ENCODE data around the gene DCAF15.

The DCAF15 gene

GRCh38 chr19:13908674-13909073 lies 43.6 kb upstream of the DCAF15 start:
- ChIA-PET POLR2A (no interaction called here), CTCF (no interaction called here)
- DNase-seq (ENCODE audit: extremely low spot score), result no peak
- TF ChIP-seq CTCF (IDR thresholded peaks at IDR 0.05; ENCODE audit: control extremely low read depth, extremely low read depth, low read depth, missing control alignments), result no peak

- no peak for DNase-seq (ENCODE audit: extremely low spot score)
- no peak for TF ChIP-seq CTCF (IDR thresholded peaks at IDR 0.05; ENCODE audit: control extremely low read depth, extremely low read depth, low read depth, missing control alignments)
- CTCF ChIA-PET, result interaction anchor here (1.3 to 2.3 kb wide), 2 partner anchors 29 to 150 kb away, joined by 5 to 10 read pairs; no protein-coding TSS in a partner anchor
- POLR2A ChIA-PET, result no interaction called here
Observed at GRCh38 chr19:13909430-13909829, 42.9 kb upstream of the DCAF15 start.

GRCh38 chr19:13913352-13913751 lies 39.0 kb upstream of the DCAF15 start:
- no peak for DNase-seq (ENCODE audit: extremely low spot score)
- ChIA-PET CTCF (interaction anchor here (2.5 kb wide), 1 partner anchor 28 kb away, joined by 6 read pairs; no protein-coding TSS in a partner anchor), POLR2A (no interaction called here)
- no peak for TF ChIP-seq CTCF (IDR thresholded peaks at IDR 0.05; ENCODE audit: control extremely low read depth, extremely low read depth, low read depth, missing control alignments)

- DNase-seq (ENCODE audit: extremely low spot score), result no peak
- TF ChIP-seq CTCF (IDR thresholded peaks at IDR 0.05; ENCODE audit: control extremely low read depth, extremely low read depth, low read depth, missing control alignments), result no peak
- ChIA-PET CTCF (interaction anchor here (2.5 kb wide), 1 partner anchor 30 kb away, joined by 6 read pairs; no protein-coding TSS in a partner anchor), POLR2A (no interaction called here)
Observed at GRCh38 chr19:13914777-13915176, 37.5 kb upstream of the DCAF15 start.

- POLR2A ChIA-PET, result no interaction called here
Observed at GRCh38 chr19:13917888-13918406, 34.4 kb upstream of the DCAF15 start.

GRCh38 chr19:13918726-13919411 lies 33.4 kb upstream of the DCAF15 start:
- no peak for DNase-seq (ENCODE audit: extremely low spot score)
- ChIA-PET POLR2A (interaction anchor here (0.6 kb wide), 1 partner anchor 102 kb away, joined by 3 read pairs; no protein-coding TSS in a partner anchor), CTCF (interaction anchor here (1.0 kb wide), 1 partner anchor 38 kb away, joined by 3 read pairs; no protein-coding TSS in a partner anchor)
- TF ChIP-seq CTCF (IDR thresholded peaks at IDR 0.05; ENCODE audit: control extremely low read depth, extremely low read depth, low read depth, missing control alignments), result no peak

More at GRCh38 chr19:13917888-13918406, 34.4 kb upstream of the DCAF15 start:
- DNase-seq (ENCODE audit: extremely low spot score), result no peak
- no peak for TF ChIP-seq CTCF (IDR thresholded peaks at IDR 0.05; ENCODE audit: control extremely low read depth, extremely low read depth, low read depth, missing control alignments)
- CTCF ChIA-PET, result interaction anchor here (1.0 kb wide), 1 partner anchor 37 kb away, joined by 3 read pairs; no protein-coding TSS in a partner anchor
